Measurements from ENCODE around the gene NRXN2.

NRXN2 gene

DNA sequence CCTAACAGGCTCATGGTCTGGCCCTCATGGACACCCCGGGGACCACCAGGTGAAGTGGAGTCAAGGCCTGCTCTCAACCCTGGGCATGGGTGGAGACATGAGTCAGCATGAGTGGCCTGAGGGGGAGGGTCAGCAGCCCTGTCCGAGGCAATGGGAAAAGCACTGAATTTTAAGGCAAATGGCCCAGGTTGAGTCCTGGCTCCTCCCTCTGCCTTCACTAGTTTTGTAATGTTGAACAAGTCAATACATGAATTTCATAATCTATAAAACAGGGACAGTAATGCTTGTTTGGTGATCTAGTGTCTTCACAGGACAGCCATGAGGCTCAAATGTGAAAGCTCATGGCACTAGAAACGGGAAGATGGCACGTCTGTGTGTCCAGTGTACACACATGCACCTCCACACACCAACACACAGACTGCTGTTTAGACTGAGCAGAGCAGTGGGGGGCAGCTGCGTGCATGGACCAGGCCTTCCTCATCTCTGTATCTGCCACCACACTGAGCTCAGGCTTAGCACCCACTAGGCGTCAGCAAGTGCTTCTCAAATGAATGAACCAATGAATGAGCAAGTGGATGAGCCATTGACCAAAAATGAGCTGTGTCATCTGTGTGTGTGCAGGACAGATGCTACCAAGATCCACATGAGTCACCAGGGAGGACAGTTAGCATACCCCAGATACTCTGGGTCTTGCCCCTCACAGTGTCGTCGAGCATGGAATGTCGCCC is 63.4 kb downstream of the NRXN2 start:
- H3K9ac ChIP-seq (ENCODE audit: low read length), result no peak overlapping the region

GRCh38 chr11:64658265-64658664 is 64.7 kb downstream of the NRXN2 start:
- H3K9ac ChIP-seq (ENCODE audit: low read length), result no peak overlapping the region
- H3K9me3 ChIP-seq (ENCODE audit: low read length), result no peaks in the 10 kb centered on the region
- no peaks in the 10 kb centered on the region for H3K27me3 ChIP-seq (ENCODE audit: control insufficient read depth in 1 of 2, insufficient read depth in 2 of 2, low read length in 2 of 2)
- no peak overlapping the region for H3K4me3 ChIP-seq (ENCODE audit: low read depth in 1 of 2, low read length in 2 of 2)
- no peaks in the 10 kb centered on the region for H3K36me3 ChIP-seq (ENCODE audit: insufficient read depth, low read length)
- no peak overlapping the region for H3K27ac ChIP-seq (ENCODE audit: low read depth, low read length)
- H3K4me1 ChIP-seq (ENCODE audit: insufficient read depth, low read length), result peaks cover 1% of the 10 kb centered on the region

More for the DNA sequence above, 63.4 kb downstream of the NRXN2 start:
- H3K4me1 ChIP-seq (ENCODE audit: insufficient read depth, low read length), result no peaks in the 10 kb centered on the region
- no peaks in the 10 kb centered on the region for H3K27me3 ChIP-seq (ENCODE audit: control insufficient read depth in 1 of 2, insufficient read depth in 2 of 2, low read length in 2 of 2)
- H3K4me3 ChIP-seq (ENCODE audit: low read depth in 1 of 2, low read length in 2 of 2), result no peak overlapping the region
- H3K27ac ChIP-seq (ENCODE audit: low read depth, low read length), result no peak overlapping the region
- no peaks in the 10 kb centered on the region for H3K9me3 ChIP-seq (ENCODE audit: low read length)
- H3K36me3 ChIP-seq (ENCODE audit: insufficient read depth, low read length), result no peaks in the 10 kb centered on the region

DNA sequence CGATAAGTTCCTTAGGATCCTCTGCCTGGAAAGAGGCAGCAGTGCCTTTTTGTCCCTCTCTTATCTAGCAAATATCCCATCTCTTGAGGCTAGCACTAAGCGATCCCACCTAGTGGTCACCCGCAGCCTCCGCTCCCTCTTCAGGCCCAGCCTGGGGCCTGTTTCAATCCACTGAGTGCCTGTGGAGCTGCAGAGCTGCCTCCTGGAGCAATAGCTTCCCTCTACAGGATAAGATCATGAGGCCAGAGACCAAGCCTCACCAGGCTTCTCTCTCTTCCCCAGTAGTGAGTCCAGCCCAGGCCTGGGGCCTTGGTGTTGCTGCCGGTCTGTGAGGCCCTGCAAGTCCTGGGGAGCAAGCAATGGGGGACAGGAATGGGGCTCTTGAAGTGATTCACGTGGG is 66.1 kb downstream of the NRXN2 start:
- Histone ChIP-seq H3K27ac (ENCODE audit: low read depth, low read length) (no peak overlapping the region), H3K4me3 (ENCODE audit: low read depth in 1 of 2, low read length in 2 of 2) (no peak overlapping the region), H3K36me3 (ENCODE audit: insufficient read depth, low read length) (no peaks in the 10 kb centered on the region), H3K4me1 (ENCODE audit: insufficient read depth, low read length) (peaks cover 13% of the 10 kb centered on the region), H3K9ac (ENCODE audit: low read length) (no peak overlapping the region), H3K27me3 (ENCODE audit: control insufficient read depth in 1 of 2, insufficient read depth in 2 of 2, low read length in 2 of 2) (no peaks in the 10 kb centered on the region), H3K9me3 (ENCODE audit: low read length) (no peaks in the 10 kb centered on the region)

DNA sequence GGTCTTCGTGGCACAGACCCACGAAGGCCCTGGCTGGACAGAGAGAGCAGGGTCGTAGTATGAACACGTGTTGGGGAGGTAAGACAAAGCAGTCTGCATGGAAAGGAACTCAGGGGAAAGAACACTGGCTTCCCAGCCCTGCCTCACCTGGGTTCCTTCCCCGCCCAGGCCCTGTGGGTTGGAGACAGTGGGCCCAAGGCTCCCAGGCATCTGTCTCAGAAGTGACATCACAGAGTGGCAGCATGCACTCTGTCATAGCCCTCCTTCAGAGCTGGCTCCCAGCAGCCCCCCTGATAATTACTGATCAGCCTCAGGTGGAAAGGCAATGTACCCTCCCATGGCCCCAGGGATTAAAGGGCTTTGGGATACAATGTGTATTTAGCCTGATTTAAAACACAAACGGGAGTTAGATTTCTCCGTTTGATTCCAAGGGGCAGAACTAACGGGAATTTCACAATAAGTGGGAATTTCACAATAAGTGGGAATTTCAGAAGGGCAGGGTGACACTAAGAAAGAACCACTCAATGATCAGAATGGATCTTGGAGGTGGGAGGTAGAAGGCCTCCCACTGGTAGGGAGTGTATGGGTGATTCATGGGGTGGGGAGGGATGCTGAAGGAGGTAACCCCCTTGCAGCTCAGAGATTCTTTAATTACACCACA is 66.9 kb downstream of the NRXN2 start:
- H3K27me3 ChIP-seq (ENCODE audit: control insufficient read depth in 1 of 2, insufficient read depth in 2 of 2, low read length in 2 of 2), result no peaks in the 10 kb centered on the region
- H3K27ac ChIP-seq (ENCODE audit: low read depth, low read length), result no peak overlapping the region
- H3K36me3 ChIP-seq (ENCODE audit: insufficient read depth, low read length), result no peaks in the 10 kb centered on the region
- H3K9ac ChIP-seq (ENCODE audit: low read length), result no peak overlapping the region
- no peak overlapping the region for H3K4me3 ChIP-seq (ENCODE audit: low read depth in 1 of 2, low read length in 2 of 2)
- peaks cover 13% of the 10 kb centered on the region for H3K4me1 ChIP-seq (ENCODE audit: insufficient read depth, low read length)
- H3K9me3 ChIP-seq (ENCODE audit: low read length), result no peaks in the 10 kb centered on the region

DNA sequence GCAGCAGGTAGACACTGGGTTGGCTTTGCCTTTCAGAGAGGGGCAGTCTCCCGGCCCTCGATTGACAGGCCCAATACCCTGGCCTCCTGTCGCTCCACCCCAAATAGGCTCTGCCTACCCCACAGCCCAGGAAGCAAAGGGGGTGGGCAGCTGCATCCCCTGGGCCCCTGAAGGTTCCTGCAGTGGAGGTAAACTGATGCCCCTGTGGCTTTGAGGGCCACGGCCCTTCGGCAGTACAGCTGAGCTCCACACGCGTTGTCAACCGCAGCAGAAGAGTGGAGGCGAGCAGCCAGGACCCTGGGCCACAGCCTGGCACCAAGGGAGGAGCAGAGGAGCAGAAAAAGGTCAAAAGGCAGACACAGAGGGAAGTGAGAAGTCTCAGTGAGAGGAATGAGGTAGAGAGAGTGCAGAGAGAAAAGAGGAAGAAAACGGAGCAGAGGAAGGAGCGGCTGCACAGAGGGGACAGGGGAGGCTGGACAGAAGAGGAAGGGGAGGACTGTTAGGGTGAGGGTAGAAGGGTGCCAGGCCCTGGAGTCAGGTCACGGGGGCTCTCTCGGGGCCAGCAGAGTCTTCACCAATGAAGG is 67.9 kb downstream of the NRXN2 start:
- no peaks in the 10 kb centered on the region for H3K9me3 ChIP-seq (ENCODE audit: low read length)
- H3K4me3 ChIP-seq (ENCODE audit: low read depth in 1 of 2, low read length in 2 of 2), result no peak overlapping the region
- no peak overlapping the region for H3K9ac ChIP-seq (ENCODE audit: low read length)
- H3K4me1 ChIP-seq (ENCODE audit: insufficient read depth, low read length), result peaks cover 13% of the 10 kb centered on the region
- H3K36me3 ChIP-seq (ENCODE audit: insufficient read depth, low read length), result no peaks in the 10 kb centered on the region
- H3K27me3 ChIP-seq (ENCODE audit: control insufficient read depth in 1 of 2, insufficient read depth in 2 of 2, low read length in 2 of 2), result no peaks in the 10 kb centered on the region
- H3K27ac ChIP-seq (ENCODE audit: low read depth, low read length), result no peak overlapping the region

- Histone ChIP-seq H3K4me1 (ENCODE audit: insufficient read depth, low read length) (peaks cover 13% of the 10 kb centered on the region), H3K9ac (ENCODE audit: low read length) (no peak overlapping the region), H3K9me3 (ENCODE audit: low read length) (no peaks in the 10 kb centered on the region), H3K27me3 (ENCODE audit: control insufficient read depth in 1 of 2, insufficient read depth in 2 of 2, low read length in 2 of 2) (no peaks in the 10 kb centered on the region), H3K27ac (ENCODE audit: low read depth, low read length) (no peak overlapping the region), H3K4me3 (ENCODE audit: low read depth in 1 of 2, low read length in 2 of 2) (no peak overlapping the region), H3K36me3 (ENCODE audit: insufficient read depth, low read length) (no peaks in the 10 kb centered on the region)
Observed at GRCh38 chr11:64654439-64654838, 68.6 kb downstream of the NRXN2 start.

DNA sequence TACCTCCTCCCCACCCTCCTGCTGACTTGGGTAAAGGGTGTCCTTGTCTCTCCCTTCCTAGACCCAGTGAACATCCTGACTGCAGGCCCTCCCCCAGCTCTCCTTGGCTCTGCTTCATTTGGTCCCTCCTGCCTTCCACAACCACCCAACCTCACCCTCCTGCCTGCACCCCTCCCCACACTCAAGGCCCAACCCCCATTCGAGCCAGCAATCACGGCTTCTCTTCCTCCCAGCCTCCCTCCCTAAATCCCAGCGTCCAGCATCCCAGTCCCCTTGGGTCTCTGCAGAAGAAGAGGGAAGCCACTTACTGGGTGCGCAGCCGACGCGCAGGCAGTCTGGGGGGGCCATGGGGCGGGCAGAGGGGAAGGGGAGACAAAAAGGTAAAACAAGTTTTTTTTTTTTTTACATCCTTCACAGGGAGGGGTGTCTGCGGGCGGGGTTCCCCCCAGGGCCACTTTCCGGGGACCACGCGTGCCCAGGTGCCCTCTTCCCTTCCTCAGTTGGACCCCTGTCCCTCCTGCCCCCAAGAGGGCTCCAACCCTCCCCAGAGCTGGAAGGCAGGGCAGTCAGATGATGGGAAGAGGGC is 69.5 kb downstream of the NRXN2 start:
- H3K9ac ChIP-seq (ENCODE audit: low read length), result no peak overlapping the region
- no peaks in the 10 kb centered on the region for H3K27me3 ChIP-seq (ENCODE audit: control insufficient read depth in 1 of 2, insufficient read depth in 2 of 2, low read length in 2 of 2)
- H3K9me3 ChIP-seq (ENCODE audit: low read length), result no peaks in the 10 kb centered on the region
- H3K4me1 ChIP-seq (ENCODE audit: insufficient read depth, low read length), result peaks cover 13% of the 10 kb centered on the region
- no peak overlapping the region for H3K4me3 ChIP-seq (ENCODE audit: low read depth in 1 of 2, low read length in 2 of 2)
- H3K36me3 ChIP-seq (ENCODE audit: insufficient read depth, low read length), result no peaks in the 10 kb centered on the region
- H3K27ac ChIP-seq (ENCODE audit: low read depth, low read length), result no peak overlapping the region

GRCh38 chr11:64652586-64653387 is 70.2 kb downstream of the NRXN2 start:
- Histone ChIP-seq H3K9ac (ENCODE audit: low read length) (no peak overlapping the region), H3K4me3 (ENCODE audit: low read depth in 1 of 2, low read length in 2 of 2) (no peak overlapping the region), H3K4me1 (ENCODE audit: insufficient read depth, low read length) (peaks cover 13% of the 10 kb centered on the region), H3K36me3 (ENCODE audit: insufficient read depth, low read length) (no peaks in the 10 kb centered on the region), H3K27ac (ENCODE audit: low read depth, low read length) (no peak overlapping the region), H3K9me3 (ENCODE audit: low read length) (no peaks in the 10 kb centered on the region), H3K27me3 (ENCODE audit: control insufficient read depth in 1 of 2, insufficient read depth in 2 of 2, low read length in 2 of 2) (no peaks in the 10 kb centered on the region)

- H3K9ac ChIP-seq (ENCODE audit: low read length), result no peak overlapping the region
- H3K9me3 ChIP-seq (ENCODE audit: low read length), result no peaks in the 10 kb centered on the region
- peaks cover 13% of the 10 kb centered on the region for H3K4me1 ChIP-seq (ENCODE audit: insufficient read depth, low read length)
- H3K36me3 ChIP-seq (ENCODE audit: insufficient read depth, low read length), result no peaks in the 10 kb centered on the region
- no peak overlapping the region for H3K27ac ChIP-seq (ENCODE audit: low read depth, low read length)
- H3K27me3 ChIP-seq (ENCODE audit: control insufficient read depth in 1 of 2, insufficient read depth in 2 of 2, low read length in 2 of 2), result no peaks in the 10 kb centered on the region
- no peak overlapping the region for H3K4me3 ChIP-seq (ENCODE audit: low read depth in 1 of 2, low read length in 2 of 2)
Observed at GRCh38 chr11:64650923-64651523, 72.0 kb downstream of the NRXN2 start.

DNA sequence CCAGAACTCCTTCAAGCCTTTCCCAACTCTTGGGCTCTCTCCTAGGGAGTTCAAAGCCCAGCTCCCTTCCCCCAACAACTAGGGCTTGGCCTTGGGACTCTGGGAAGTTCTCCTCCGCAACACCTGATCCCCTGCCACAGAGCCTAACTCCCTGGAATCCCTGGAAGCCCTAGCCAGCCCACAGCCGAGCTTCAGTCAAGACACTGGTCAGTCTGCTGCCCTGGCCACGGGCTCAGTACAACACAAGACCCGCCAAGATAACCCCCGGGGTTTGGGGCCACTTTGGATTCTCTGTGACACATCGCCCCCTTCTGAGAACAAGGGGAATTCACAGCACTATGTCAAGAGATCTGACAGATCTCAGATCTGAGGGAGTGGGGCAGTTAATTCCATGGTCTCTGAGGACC is 73.7 kb downstream of the NRXN2 start:
- H3K4me3 ChIP-seq (ENCODE audit: low read depth in 1 of 2, low read length in 2 of 2), result no peak overlapping the region
- no peak overlapping the region for H3K9ac ChIP-seq (ENCODE audit: low read length)
- peaks cover 15% of the 10 kb centered on the region for H3K4me1 ChIP-seq (ENCODE audit: insufficient read depth, low read length)
- no peaks in the 10 kb centered on the region for H3K9me3 ChIP-seq (ENCODE audit: low read length)
- no peaks in the 10 kb centered on the region for H3K36me3 ChIP-seq (ENCODE audit: insufficient read depth, low read length)
- H3K27me3 ChIP-seq (ENCODE audit: control insufficient read depth in 1 of 2, insufficient read depth in 2 of 2, low read length in 2 of 2), result peaks cover 0 to 4% of the 10 kb centered on the region in 2 donors
- H3K27ac ChIP-seq (ENCODE audit: low read depth, low read length), result no peak overlapping the region

GRCh38 chr11:64648551-64648950 is 74.4 kb downstream of the NRXN2 start:
- Histone ChIP-seq H3K4me3 (ENCODE audit: low read depth in 1 of 2, low read length in 2 of 2) (no peak overlapping the region), H3K9me3 (ENCODE audit: low read length) (no peaks in the 10 kb centered on the region), H3K27me3 (ENCODE audit: control insufficient read depth in 1 of 2, insufficient read depth in 2 of 2, low read length in 2 of 2) (peaks cover 0 to 6% of the 10 kb centered on the region in 2 donors), H3K36me3 (ENCODE audit: insufficient read depth, low read length) (no peaks in the 10 kb centered on the region), H3K27ac (ENCODE audit: low read depth, low read length) (no peak overlapping the region), H3K4me1 (ENCODE audit: insufficient read depth, low read length) (peaks cover 20% of the 10 kb centered on the region), H3K9ac (ENCODE audit: low read length) (no peak overlapping the region)

All from muscle layer of colon (tissue), 2 donors.